Measurements from ENCODE around the gene CBX3. TPM values are rescaled to one million over a fixed set of nuclear protein-coding genes. Genes with fewer than 3 reads are reported as not detected.

CBX3 gene
- total RNA-seq, 1 donor from 2014 or later = 183 TPM

Other genes starting within 250 kb of the CBX3 start
- 9.8 TPM for gene NFE2L3, start 49.5 kb upstream of the CBX3 start, total RNA-seq
- 135 TPM for gene HNRNPA2B1, start 999 bp upstream of the CBX3 start, total RNA-seq
- gene SNX10, start 90.1 kb downstream of the CBX3 start, total RNA-seq = 37.1 TPM

Data from frontal cortex (tissue), 1 donor.